HL-60 (cell line): ENCODE measurements around the gene HNRNPLL.

Source experiments
- CTCF ChIP-seq: IDR thresholded peaks from one replicate; pipeline ENCODE4 v1.5.1; 2011; ENCODE audit warnings: low read length, control low read depth, inconsistent platforms; ENCODE audit not compliant: insufficient read depth
- GABPA ChIP-seq: IDR thresholded peaks from 2 replicates; pipeline ENCODE4 v1.6.1; 2012; ENCODE audit warnings: low read depth
- POLR2AphosphoS5 ChIP-seq: IDR thresholded peaks from 2 replicates; pipeline ENCODE4 v1.6.1; 2012; ENCODE audit warnings: low read depth

- TF ChIP-seq CTCF (no peak), POLR2AphosphoS5 (no peak), GABPA (no peak)
Observed at GRCh38 chr2:38610851-38611801, 8.4 kb upstream of the HNRNPLL start.
